ENCODE measurements around the gene SDC4.

SDC4 gene

DNA sequence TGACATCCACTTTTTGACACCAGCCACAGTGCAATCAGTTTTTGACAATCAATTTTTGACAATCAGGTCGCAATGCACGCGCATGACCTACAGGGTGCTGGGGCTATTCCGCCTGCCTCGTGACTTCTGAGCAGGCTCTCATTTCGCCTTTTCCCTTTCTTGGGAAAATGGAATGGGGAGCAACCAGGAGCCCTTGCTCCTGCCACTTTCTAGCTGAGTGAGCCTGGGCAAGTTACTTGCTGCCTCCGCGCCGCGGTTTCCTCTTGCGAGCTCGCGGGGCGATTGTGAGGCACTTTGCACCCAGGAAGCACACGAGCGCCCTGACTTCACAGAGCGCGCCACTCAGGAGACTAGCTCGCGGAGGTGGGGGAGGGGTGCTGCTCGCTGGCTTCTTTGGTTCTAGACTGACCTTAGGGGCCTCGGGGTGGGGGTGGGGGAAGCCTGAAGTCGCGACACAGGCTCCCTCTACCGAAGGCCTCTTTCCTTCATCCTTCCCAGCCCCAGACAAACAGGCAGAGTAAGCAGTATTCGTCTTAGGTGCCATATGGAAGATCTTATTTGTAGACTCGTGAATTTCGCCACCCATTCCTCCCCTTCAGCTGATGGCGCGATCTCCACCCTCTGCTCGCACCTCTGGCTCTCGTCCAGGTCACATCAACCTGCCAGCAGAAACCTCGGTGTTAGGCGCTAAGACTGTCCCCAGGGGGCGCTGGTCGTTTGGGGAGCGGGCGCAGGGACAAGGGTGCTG lies 25.3 kb upstream of the SDC4 start:
- no peak for TF ChIP-seq TAF1 (IDR thresholded peaks at IDR 0.05; ENCODE audit: borderline replicate concordance, low read depth, low read length)
- no peak for TF ChIP-seq POLR2AphosphoS5 (IDR thresholded peaks at IDR 0.05; ENCODE audit: low read depth, low read length)
- no peak for TF ChIP-seq POLR2A (IDR thresholded peaks at IDR 0.05; ENCODE audit: low read depth, low read length)
- DNase-seq (ENCODE audit: insufficient read length) (peak; percentile 71), FAIRE-seq (peak; percentile 87)

DNA sequence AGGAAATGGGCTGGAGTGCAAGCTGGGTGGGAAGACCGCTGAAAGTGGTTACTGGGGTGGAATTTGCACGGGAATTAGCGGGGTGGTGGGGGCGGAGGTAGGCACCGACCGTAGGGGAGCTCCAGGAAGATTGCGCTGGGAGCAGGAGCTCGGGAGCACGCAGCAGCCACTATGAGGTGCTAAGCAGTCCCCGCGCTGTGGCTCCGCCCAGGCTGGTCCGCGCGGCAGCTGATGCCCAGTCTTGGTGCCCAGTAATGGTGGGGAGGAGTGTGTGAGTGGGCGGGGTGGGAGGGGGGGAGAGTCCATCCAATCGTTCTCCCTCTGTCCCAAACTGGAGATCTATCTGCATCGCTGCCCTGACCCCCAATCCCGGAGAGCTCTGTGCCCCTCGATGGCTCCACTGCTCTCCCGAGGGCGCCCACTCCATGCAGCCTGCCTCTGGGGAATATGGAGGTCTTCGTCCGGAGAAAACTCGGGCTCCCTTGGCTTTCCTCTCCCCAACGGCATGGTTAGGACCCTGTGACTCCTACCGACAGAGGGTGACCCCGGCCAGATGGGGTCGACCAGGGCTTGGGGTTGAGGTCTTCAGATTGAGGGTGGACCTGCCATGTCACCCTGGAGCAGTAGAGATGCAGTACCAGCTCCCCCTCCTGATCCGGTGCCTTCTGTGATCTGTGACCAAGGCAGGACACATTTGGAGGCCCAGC lies 24.6 kb upstream of the SDC4 start:
- no peak for FAIRE-seq
- TF ChIP-seq POLR2AphosphoS5 (IDR thresholded peaks at IDR 0.05; ENCODE audit: low read depth, low read length) = no peak
- TF ChIP-seq POLR2A (IDR thresholded peaks at IDR 0.05; ENCODE audit: low read depth, low read length) = no peak
- no peak for TF ChIP-seq TAF1 (IDR thresholded peaks at IDR 0.05; ENCODE audit: borderline replicate concordance, low read depth, low read length)
- no peak for DNase-seq (ENCODE audit: insufficient read length)

DNA sequence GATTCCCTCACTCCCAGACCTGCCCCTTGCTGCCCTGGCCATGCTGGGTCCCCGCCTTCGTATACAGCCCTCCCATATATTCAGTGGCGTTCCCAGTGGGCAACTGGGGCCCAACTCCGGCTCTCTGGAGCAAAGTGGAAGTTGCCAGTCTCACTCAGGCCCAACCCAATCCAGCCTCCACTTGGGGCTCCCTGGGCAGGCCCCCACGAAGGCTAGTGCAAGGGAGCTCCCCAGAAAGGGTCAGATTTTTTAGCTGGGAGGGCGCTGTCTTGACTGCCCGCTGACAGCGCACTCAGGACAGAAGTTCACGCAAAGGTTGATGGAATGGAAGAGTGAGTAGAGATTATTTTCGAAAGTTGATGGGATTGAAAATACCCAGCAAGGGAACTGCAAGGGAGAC lies 24.0 kb upstream of the SDC4 start:
- TF ChIP-seq TAF1 (IDR thresholded peaks at IDR 0.05; ENCODE audit: borderline replicate concordance, low read depth, low read length) (no peak), POLR2AphosphoS5 (IDR thresholded peaks at IDR 0.05; ENCODE audit: low read depth, low read length) (no peak), POLR2A (IDR thresholded peaks at IDR 0.05; ENCODE audit: low read depth, low read length) (no peak)
- no peak for FAIRE-seq
- DNase-seq (ENCODE audit: insufficient read length) = no peak

- DNase-seq (ENCODE audit: insufficient read length) (no peak), FAIRE-seq (no peak)
- TF ChIP-seq POLR2AphosphoS5 (IDR thresholded peaks at IDR 0.05; ENCODE audit: low read depth, low read length) (no peak), POLR2A (IDR thresholded peaks at IDR 0.05; ENCODE audit: low read depth, low read length) (no peak), TAF1 (IDR thresholded peaks at IDR 0.05; ENCODE audit: borderline replicate concordance, low read depth, low read length) (no peak)
Observed at GRCh38 chr20:45370571-45371160, 22.4 kb upstream of the SDC4 start.

GRCh38 chr20:45368221-45368980 lies 20.2 kb upstream of the SDC4 start:
- DNase-seq (ENCODE audit: insufficient read length) = peak; percentile 63
- FAIRE-seq = peak; percentile 95
- TF ChIP-seq TAF1 (IDR thresholded peaks at IDR 0.05; ENCODE audit: borderline replicate concordance, low read depth, low read length) (no peak), POLR2A (IDR thresholded peaks at IDR 0.05; ENCODE audit: low read depth, low read length) (no peak), POLR2AphosphoS5 (IDR thresholded peaks at IDR 0.05; ENCODE audit: low read depth, low read length) (no peak)

GRCh38 chr20:45367126-45367525 lies 18.9 kb upstream of the SDC4 start:
- TF ChIP-seq POLR2A (IDR thresholded peaks at IDR 0.05; ENCODE audit: low read depth, low read length) (no peak), TAF1 (IDR thresholded peaks at IDR 0.05; ENCODE audit: borderline replicate concordance, low read depth, low read length) (no peak), POLR2AphosphoS5 (IDR thresholded peaks at IDR 0.05; ENCODE audit: low read depth, low read length) (no peak)
- no peak for FAIRE-seq
- no peak for DNase-seq (ENCODE audit: insufficient read length)

DNA sequence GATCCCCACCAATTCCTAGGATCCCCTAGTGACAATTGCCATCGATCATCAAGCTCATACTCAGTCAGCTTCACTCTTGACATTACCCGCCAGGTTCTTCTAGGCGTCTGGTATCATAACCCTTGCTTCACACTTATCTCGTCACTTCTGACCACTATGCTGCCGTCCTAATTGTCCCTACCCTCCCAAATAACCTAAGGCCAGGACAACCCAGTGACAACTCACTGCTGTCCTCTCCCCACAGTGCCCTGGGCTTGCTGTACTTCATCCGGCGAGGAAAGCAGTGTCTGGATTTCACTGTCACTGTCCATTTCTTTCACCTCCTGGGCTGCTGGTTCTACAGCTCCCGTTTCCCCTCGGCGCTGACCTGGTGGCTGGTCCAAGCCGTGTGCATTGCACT lies 18.4 kb upstream of the SDC4 start:
- no peak for DNase-seq (ENCODE audit: insufficient read length)
- no peak for TF ChIP-seq POLR2AphosphoS5 (IDR thresholded peaks at IDR 0.05; ENCODE audit: low read depth, low read length)
- no peak for TF ChIP-seq TAF1 (IDR thresholded peaks at IDR 0.05; ENCODE audit: borderline replicate concordance, low read depth, low read length)
- TF ChIP-seq POLR2A (IDR thresholded peaks at IDR 0.05; ENCODE audit: low read depth, low read length) = no peak
- FAIRE-seq = no peak

DNA sequence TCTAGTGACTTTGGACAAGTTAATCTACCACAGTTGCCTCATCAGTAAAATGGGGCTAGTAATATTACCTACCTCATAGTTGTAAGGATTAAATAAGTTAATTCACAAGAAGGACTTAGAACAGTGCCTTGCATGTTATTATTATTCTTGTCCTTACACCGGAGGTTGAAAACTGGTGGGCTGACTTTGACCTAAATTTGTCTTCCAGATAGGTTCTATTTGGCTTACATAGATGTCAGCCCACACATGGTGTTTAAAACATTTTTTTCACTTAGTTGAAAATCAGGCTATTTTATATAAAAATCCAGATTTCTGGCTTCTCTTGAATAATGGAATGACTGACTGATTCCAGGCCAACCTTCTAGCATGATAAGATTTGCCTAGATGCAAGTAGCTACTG lies 18.0 kb upstream of the SDC4 start:
- no peak for TF ChIP-seq TAF1 (IDR thresholded peaks at IDR 0.05; ENCODE audit: borderline replicate concordance, low read depth, low read length)
- no peak for TF ChIP-seq POLR2AphosphoS5 (IDR thresholded peaks at IDR 0.05; ENCODE audit: low read depth, low read length)
- no peak for TF ChIP-seq POLR2A (IDR thresholded peaks at IDR 0.05; ENCODE audit: low read depth, low read length)
- FAIRE-seq (no peak), DNase-seq (ENCODE audit: insufficient read length) (no peak)

DNA sequence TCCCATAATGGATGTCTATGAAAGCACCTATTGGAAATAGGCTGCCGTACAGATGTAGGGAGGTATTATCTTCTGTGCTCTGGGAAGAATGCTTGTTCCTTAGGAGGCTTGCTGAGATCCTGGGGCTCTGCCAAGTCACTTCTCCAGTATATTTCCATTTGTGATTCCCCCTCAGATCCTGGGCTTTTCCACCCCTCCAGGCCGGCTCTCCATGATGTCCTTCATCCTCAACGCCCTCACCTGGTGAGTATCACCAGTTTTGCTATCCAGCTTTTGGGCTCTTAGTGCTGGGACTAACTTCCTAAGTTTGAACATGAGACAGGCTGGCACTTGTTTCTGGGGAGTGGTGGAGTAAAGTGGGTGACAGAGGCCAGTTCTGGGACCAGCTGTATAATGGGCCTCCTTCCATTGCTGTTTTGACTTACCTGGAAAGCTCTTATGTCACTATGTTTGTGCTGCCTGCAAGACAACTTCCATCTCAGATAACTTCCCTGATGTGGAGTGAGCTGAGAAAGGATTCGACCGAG lies 17.3 kb upstream of the SDC4 start:
- TF ChIP-seq POLR2A (IDR thresholded peaks at IDR 0.05; ENCODE audit: low read depth, low read length) = no peak
- TF ChIP-seq POLR2AphosphoS5 (IDR thresholded peaks at IDR 0.05; ENCODE audit: low read depth, low read length) = no peak
- TF ChIP-seq TAF1 (IDR thresholded peaks at IDR 0.05; ENCODE audit: borderline replicate concordance, low read depth, low read length) = no peak
- DNase-seq (ENCODE audit: insufficient read length) (no peak), FAIRE-seq (no peak)

GRCh38 chr20:45363611-45364492 lies 15.6 kb upstream of the SDC4 start:
- DNase-seq (ENCODE audit: insufficient read length) (no peak), FAIRE-seq (no peak)
- no peak for TF ChIP-seq TAF1 (IDR thresholded peaks at IDR 0.05; ENCODE audit: borderline replicate concordance, low read depth, low read length)
- no peak for TF ChIP-seq POLR2AphosphoS5 (IDR thresholded peaks at IDR 0.05; ENCODE audit: low read depth, low read length)
- no peak for TF ChIP-seq POLR2A (IDR thresholded peaks at IDR 0.05; ENCODE audit: low read depth, low read length)
